GM20000 (cell line): ENCODE results near the gene RASSF1.
"Not testable (repeated sequence)": the region's sequence is repeated elsewhere in the genome, so short reads cannot be mapped to it uniquely, and the experiment has no call there.

Experiments
- DNase-seq: peaks from one replicate; pipeline ENCODE4 v3.0.0; 2012; ENCODE audit warnings: low spot score
- TF ChIP-seq, protein P1 (sequence below): IDR thresholded peaks from 2 replicates; pipeline ENCODE4 v1.5.1; 2012; ENCODE audit warnings: mild to moderate bottlenecking, control low read depth; ENCODE audit errors: extremely low read depth, missing control alignments

Gene RASSF1

DNA sequence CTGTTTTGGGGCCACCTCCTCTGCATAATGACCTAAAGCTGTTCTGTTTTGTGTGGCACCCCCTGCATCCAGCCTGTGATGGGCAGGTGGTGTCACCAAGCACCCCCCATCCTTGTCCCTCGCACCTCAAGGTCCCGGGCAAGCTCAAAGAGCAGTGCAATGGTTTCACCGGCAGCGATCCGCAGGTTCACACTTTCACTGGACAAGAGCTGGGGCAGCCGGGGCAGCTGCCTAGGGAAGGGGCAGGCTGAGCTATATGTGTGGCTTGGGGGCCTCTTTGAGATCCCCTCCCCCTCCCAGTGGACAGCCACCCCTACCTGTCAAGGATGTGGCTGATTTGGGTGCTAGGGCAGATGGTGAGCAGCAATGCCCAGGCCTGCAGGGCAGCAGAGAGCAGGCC lies 51.5 kb downstream of the RASSF1 start:
- TF ChIP-seq, protein P1, sequence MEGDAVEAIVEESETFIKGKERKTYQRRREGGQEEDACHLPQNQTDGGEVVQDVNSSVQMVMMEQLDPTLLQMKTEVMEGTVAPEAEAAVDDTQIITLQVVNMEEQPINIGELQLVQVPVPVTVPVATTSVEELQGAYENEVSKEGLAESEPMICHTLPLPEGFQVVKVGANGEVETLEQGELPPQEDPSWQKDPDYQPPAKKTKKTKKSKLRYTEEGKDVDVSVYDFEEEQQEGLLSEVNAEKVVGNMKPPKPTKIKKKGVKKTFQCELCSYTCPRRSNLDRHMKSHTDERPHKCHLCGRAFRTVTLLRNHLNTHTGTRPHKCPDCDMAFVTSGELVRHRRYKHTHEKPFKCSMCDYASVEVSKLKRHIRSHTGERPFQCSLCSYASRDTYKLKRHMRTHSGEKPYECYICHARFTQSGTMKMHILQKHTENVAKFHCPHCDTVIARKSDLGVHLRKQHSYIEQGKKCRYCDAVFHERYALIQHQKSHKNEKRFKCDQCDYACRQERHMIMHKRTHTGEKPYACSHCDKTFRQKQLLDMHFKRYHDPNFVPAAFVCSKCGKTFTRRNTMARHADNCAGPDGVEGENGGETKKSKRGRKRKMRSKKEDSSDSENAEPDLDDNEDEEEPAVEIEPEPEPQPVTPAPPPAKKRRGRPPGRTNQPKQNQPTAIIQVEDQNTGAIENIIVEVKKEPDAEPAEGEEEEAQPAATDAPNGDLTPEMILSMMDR: no peak
- DNase-seq: no peak

DNA sequence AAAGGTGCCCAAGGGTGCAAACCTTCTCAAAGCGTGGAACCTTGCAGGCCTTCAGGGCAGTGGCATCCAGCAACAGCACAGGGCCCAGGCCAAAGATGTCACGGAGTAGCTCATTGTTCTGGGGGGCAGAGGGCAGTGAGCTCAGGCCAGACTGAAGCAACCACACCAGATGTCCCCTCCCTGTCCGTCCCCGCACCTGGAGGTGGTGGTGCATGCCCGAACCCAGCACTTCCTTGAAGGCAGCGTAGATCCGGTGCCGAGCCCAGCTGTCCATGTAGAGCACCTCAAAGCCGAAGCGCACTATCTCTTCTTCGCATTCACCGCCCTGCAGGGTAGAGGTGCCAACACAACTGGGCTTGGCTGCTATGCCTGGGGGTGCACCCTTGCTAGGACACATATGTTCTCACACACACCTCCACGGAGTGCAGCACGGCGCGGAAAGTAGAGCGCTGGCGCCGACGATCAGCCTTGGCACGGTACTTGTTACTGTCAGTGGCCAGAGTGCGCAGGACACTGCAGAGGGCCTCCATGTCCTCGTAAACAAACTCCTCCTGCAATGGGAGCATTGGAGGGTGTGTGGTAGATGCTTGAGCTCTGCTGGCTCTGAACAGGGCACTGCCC lies 52.1 kb downstream of the RASSF1 start:
- DNase-seq: no peak
- TF ChIP-seq, protein P1: no peak

DNA sequence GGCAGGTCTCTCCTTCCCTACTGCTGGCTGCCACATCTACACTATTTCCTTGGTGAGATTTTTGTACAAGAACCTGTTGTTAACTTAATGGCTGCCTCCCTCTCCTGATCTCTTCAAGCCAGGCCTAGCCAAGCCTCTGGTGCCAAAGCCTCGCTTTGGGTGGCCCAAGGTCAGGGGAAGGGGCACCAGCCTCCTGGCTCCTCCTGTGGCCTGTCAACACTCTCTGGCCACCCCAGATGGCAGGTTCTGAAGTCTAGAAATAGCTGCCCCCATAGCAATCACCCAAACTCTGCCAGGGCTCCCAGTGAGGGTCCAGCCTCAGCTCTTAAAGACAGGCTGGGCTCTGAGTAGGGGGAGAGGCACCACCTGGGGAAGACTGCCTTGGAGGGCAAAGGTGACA lies 53.4 kb downstream of the RASSF1 start:
- TF ChIP-seq, protein P1: no peak
- DNase-seq: no peak

DNA sequence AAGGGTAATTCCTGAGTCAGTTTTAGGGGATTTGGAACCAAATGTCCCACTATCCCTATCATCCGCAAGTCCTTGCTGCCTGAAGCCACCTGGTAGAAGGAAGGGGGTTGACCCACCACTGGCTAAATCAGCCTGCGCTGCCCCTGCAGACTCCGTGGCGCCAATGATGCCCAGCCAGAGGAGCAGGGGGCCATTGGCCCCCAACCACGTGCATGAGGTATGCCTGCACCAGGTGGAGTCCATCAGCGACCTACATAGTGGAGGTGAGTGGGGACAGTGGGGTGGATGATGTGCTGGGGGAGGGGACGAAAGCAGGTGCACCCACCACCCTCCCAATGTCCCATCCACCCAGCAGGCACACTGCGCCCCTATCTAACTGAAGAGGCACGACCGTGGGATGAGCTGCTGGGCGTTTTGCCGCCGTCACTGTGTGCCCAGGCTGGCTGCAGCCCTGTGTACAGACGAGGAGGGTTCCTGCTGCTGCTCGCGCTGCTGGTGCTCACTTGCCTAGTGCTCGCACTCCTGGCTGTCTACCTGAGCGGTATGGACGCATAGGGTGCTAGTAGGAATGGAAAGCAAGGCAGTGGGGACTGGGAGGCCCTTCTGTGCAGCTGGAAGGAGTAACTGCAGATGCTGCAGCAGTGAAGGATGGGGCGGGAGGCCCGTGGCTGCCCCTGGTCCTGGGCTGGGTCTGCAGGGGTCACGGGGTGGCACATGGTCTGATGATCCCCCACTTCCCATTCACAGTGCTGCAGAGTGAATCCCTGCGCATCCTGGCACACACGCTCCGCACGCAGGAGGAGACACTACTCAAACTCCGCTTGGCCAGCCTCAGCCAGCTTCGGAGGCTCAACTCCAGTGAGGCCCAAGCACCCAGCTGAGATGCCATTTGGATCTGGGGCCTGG lies 54.1 kb downstream of the RASSF1 start:
- no peak for DNase-seq
- TF ChIP-seq, protein P1: no peak

DNA sequence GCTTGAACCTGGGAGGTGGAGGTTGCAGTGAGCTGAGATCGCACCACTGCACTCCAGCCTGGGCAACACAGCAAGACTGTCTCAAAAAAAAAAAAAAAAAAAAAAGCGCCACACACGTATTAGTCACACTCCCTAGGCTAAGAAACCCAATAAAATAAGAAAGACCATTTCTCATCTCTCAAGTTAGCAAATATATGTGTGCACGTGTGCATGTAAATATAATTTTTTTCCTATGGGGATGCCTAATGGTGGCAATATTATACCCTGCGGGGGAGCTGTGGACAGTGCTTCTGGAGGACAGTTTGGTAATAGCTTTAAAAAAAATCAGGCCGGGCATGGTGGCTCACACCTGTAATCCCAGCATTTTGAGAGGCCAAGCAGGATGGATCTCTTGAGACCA lies 56.5 kb downstream of the RASSF1 start:
- not testable (repeated sequence) for DNase-seq
